Skin of body (tissue), 2 donors: Measurements from ENCODE around the gene SLC30A10. TPM values are rescaled to one million over a fixed set of nuclear protein-coding genes. Genes with fewer than 3 reads are reported as not detected.
"Not testable (repeated sequence)": the region's sequence is repeated elsewhere in the genome, so short reads cannot be mapped to it uniquely, and the experiment has no call there.

Experiments used
- DNase-seq: peaks from one replicate; lab custom pipeline; 2025; lab: John Stamatoyannopoulos, UW
- total RNA-seq: library from RNA; depleted of rRNA; stranded (reverse); fragments of >200 nt; gene quantifications from one replicate; pipeline ENCODE4 v1.2.3, GENCODE V29; 2014

SLC30A10 gene
- total RNA-seq, 1 donor from 2014 or later = 0.49 TPM

GRCh38 chr1:219928791-219929118, 398 bp upstream of the SLC30A10 start:
- DNase-seq = no peak

- DNase-seq = no peak
Observed at GRCh38 chr1:219927298-219927955, 930 bp downstream of the SLC30A10 start.

- DNase-seq = no peak
Observed at GRCh38 chr1:219926363-219926998, 1.9 kb downstream of the SLC30A10 start.

GRCh38 chr1:219924342-219924741, 4.0 kb downstream of the SLC30A10 start:
- DNase-seq = no peak

- DNase-seq = no peak
Observed at GRCh38 chr1:219917851-219918466, 10.4 kb downstream of the SLC30A10 start.

- no peak for DNase-seq
Observed at GRCh38 chr1:219917281-219917680, 11.1 kb downstream of the SLC30A10 start.

- DNase-seq = no peak
Observed at GRCh38 chr1:219916257-219916656, 12.1 kb downstream of the SLC30A10 start.

- DNase-seq = no peak
Observed at GRCh38 chr1:219913005-219913770, 15.2 kb downstream of the SLC30A10 start.

GRCh38 chr1:219910716-219911115, 17.6 kb downstream of the SLC30A10 start:
- DNase-seq = no peak

GRCh38 chr1:219909476-219909875, 18.9 kb downstream of the SLC30A10 start:
- no peak for DNase-seq

- DNase-seq = no peak
Observed at GRCh38 chr1:219908170-219908569, 20.2 kb downstream of the SLC30A10 start.

GRCh38 chr1:219907772-219908070, 20.6 kb downstream of the SLC30A10 start:
- no peak for DNase-seq

- no peak for DNase-seq
Observed at GRCh38 chr1:219906924-219907771, 21.2 kb downstream of the SLC30A10 start.

GRCh38 chr1:219906565-219906923, 21.8 kb downstream of the SLC30A10 start:
- DNase-seq = not testable (repeated sequence)

- no peak for DNase-seq
Observed at GRCh38 chr1:219905524-219905923, 22.8 kb downstream of the SLC30A10 start.

- no peak for DNase-seq
Observed at GRCh38 chr1:219904934-219905333, 23.4 kb downstream of the SLC30A10 start.

- no peak for DNase-seq
Observed at GRCh38 chr1:219903353-219903871, 24.9 kb downstream of the SLC30A10 start.

GRCh38 chr1:219902951-219903350, 25.4 kb downstream of the SLC30A10 start:
- DNase-seq = no peak

GRCh38 chr1:219900882-219901281, 27.5 kb downstream of the SLC30A10 start:
- no peak for DNase-seq

- no peak for DNase-seq
Observed at GRCh38 chr1:219900201-219900600, 28.2 kb downstream of the SLC30A10 start.

GRCh38 chr1:219898375-219898774, 30.0 kb downstream of the SLC30A10 start:
- no peak for DNase-seq
